WTC11 (cell line): ENCODE measurements around the gene RAB4A. TPM values are rescaled to one million over a fixed set of nuclear protein-coding genes. Genes with fewer than 3 reads are reported as not detected.

Experiments
- ATAC-seq: fragments of 200-7000 bp; cut with Tn5 transposase; 2 replicates; pipeline ENCODE4 v1.10.0; 2021; ENCODE audit warnings: mild to moderate bottlenecking, moderate library complexity
- CTCF ChIA-PET: fragments of 300-600 bp; sonication (Branson Sonifier 250); formaldehyde crosslinking; loops from one replicate; lab custom pipeline; 2021; ENCODE audit warnings: antibody characterized with exemption; lab: Charles Lee
- POLR2A ChIA-PET: fragments of 350-600 bp; sonication (Branson Sonifier 250); formaldehyde crosslinking; loops from one replicate; lab custom pipeline; 2021; ENCODE audit warnings: antibody characterized with exemption; lab: Charles Lee
- DNase-seq: peaks from one replicate; pipeline ENCODE4 v3.0.0; 2021; ENCODE audit warnings: low spot score
- H3K27ac Mint-ChIP-seq: 2 replicates; pipeline ENCODE4 v1.8.0; 2021; ENCODE audit warnings: mixed read lengths
- H3K27me3 Mint-ChIP-seq: 2 replicates; pipeline ENCODE4 v1.8.0; 2021; ENCODE audit warnings: low read depth, mild to moderate bottlenecking, moderate library complexity, mixed read lengths
- H3K36me3 Mint-ChIP-seq: 2 replicates; pipeline ENCODE4 v1.8.0; 2021; ENCODE audit warnings: mixed read lengths
- H3K4me1 Mint-ChIP-seq: 2 replicates; pipeline ENCODE4 v1.8.0; 2022; ENCODE audit warnings: mixed read lengths
- H3K4me3 Mint-ChIP-seq: 2 replicates; pipeline ENCODE4 v1.8.0; 2021; ENCODE audit warnings: mild to moderate bottlenecking, moderate library complexity, mixed read lengths
- H3K9me3 Mint-ChIP-seq: 2 replicates; pipeline ENCODE4 v1.8.0; 2021; ENCODE audit warnings: mixed read lengths
- ATF1 ChIP-seq: sonication (generic); formaldehyde crosslinking; IDR thresholded peaks from 2 replicates; pipeline ENCODE4 v1.8.1; 2023; ENCODE audit warnings: mild to moderate bottlenecking, moderate library complexity, missing genetic modification reagents
- CREM ChIP-seq: sonication (generic); formaldehyde crosslinking; IDR thresholded peaks from 2 replicates; pipeline ENCODE4 v1.8.1; 2022; ENCODE audit warnings: mild to moderate bottlenecking, missing genetic modification reagents, moderate library complexity
- CTCF ChIP-seq: fragments of 200-600 bp; IDR thresholded peaks from 2 replicates; pipeline ENCODE4 v1.8.0; 2022; ENCODE audit warnings: antibody characterized with exemption
- ELF4 ChIP-seq: sonication (generic); formaldehyde crosslinking; IDR thresholded peaks from 2 replicates; pipeline ENCODE4 v1.8.1; 2022; ENCODE audit warnings: low read depth, mild to moderate bottlenecking, moderate library complexity, missing genetic modification reagents
- ESRRA ChIP-seq: sonication (generic); formaldehyde crosslinking; IDR thresholded peaks from 2 replicates; pipeline ENCODE4 v1.8.1; 2022; ENCODE audit warnings: mild to moderate bottlenecking, missing genetic modification reagents, borderline replicate concordance
- GABPB1 ChIP-seq: sonication (generic); formaldehyde crosslinking; IDR thresholded peaks from 2 replicates; pipeline ENCODE4 v1.8.1; 2023; ENCODE audit warnings: mild to moderate bottlenecking, missing genetic modification reagents
- GTF2I ChIP-seq: fragments of 250-450 bp; sonication (Bioruptor Pico); conservative IDR thresholded peaks from 2 replicates; pipeline ENCODE4 v1.4.0; 2021; ENCODE audit warnings: mild to moderate bottlenecking
- IRF1 ChIP-seq: sonication (generic); formaldehyde crosslinking; IDR thresholded peaks from 2 replicates; pipeline ENCODE4 v1.8.0; 2023; ENCODE audit warnings: missing genetic modification reagents
- MLX ChIP-seq: sonication (generic); formaldehyde crosslinking; IDR thresholded peaks from 2 replicates; pipeline ENCODE4 v1.8.1; 2023; ENCODE audit warnings: mild to moderate bottlenecking, missing genetic modification reagents, moderate library complexity
- NFYB ChIP-seq: sonication (generic); formaldehyde crosslinking; conservative IDR thresholded peaks from 2 replicates; pipeline ENCODE4 v1.8.0; 2022; ENCODE audit warnings: low read depth, missing genetic modification reagents
- OVOL2 ChIP-seq: fragments of 250-450 bp; sonication (Bioruptor Pico); IDR thresholded peaks from 2 replicates; pipeline ENCODE4 v1.9.0; 2021; ENCODE audit warnings: mild to moderate bottlenecking, borderline replicate concordance
- PRRX2 ChIP-seq: fragments of 250-450 bp; sonication (Bioruptor Pico); IDR thresholded peaks from 2 replicates; pipeline ENCODE4 v1.8.0; 2021; ENCODE audit warnings: mild to moderate bottlenecking
- ZBTB21 ChIP-seq: sonication (generic); formaldehyde crosslinking; IDR thresholded peaks from 2 replicates; pipeline ENCODE4 v1.8.1; 2023; ENCODE audit warnings: mild to moderate bottlenecking, missing genetic modification reagents, borderline replicate concordance
- ZNF138 ChIP-seq: sonication (generic); formaldehyde crosslinking; conservative IDR thresholded peaks from 2 replicates; pipeline ENCODE4 v1.8.1; 2022; ENCODE audit warnings: mild to moderate bottlenecking, moderate library complexity, missing genetic modification reagents
- ZNF281 ChIP-seq: sonication (generic); formaldehyde crosslinking; IDR thresholded peaks from 2 replicates; pipeline ENCODE4 v1.8.0; 2023; ENCODE audit warnings: mild to moderate bottlenecking, missing genetic modification reagents
- ZNF532 ChIP-seq: fragments of 250-450 bp; sonication (Bioruptor Pico); IDR thresholded peaks from 2 replicates; pipeline ENCODE4 v1.9.0; 2021; ENCODE audit warnings: mild to moderate bottlenecking, borderline replicate concordance
- ZNF671 ChIP-seq: fragments of 250-450 bp; sonication (Bioruptor Pico); IDR thresholded peaks from 2 replicates; pipeline ENCODE4 v1.8.0; 2021; ENCODE audit warnings: mild to moderate bottlenecking
- total RNA-seq: library from RNA; stranded (reverse); gene quantifications from 3 replicates; pipeline ENCODE4 v1.2.3, GENCODE V29; 2021
- TF ChIP-seq, protein P1 (sequence below): fragments of 250-450 bp; sonication (Bioruptor Pico); conservative IDR thresholded peaks from 2 replicates; pipeline ENCODE4 v1.9.0; 2021; ENCODE audit warnings: mild to moderate bottlenecking

The RAB4A gene
- total RNA-seq, 1 experiment from 2014 or later: 67.9 TPM

DNA sequence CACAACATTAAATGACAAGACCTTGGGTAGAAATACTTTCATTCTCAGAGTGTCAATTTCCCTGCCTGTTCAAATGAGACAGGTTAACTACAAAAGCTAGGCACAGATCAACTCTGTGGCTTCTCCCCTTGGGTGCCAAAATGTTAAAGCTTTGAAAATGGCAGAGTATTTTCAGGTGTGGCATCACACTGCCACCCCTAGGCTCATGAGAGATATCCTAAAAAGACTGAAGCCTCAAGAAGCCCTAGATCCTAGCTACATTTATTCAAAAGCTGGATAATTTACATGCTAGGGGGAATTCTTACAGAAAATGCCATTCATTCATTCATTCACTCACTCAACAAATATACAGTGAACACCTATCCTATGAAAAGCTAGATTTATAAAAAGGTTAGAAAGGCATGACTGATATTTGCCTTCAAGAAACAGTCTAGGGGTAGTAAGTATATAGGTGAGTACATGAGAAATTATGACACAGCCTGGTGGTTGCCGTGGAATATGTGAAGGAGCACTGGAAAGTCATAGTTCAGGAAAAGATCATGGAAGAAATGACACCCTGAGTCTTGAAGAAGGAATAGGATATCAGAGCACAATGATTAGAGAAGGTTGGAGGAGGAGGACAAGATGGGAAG is 15.9 kb upstream of the RAB4A start (continued):
- TF ChIP-seq ZNF532 (CRISPR knock-in tag) (no peak), PRRX2 (CRISPR knock-in tag) (no peak), MLX (no peak), ZBTB21 (no peak), IRF1 (no peak), NFYB (CRISPR knock-in tag) (no peak), OVOL2 (CRISPR knock-in tag) (no peak), ESRRA (CRISPR knock-in tag) (no peak), ZNF671 (CRISPR knock-in tag) (no peak), ELF4 (CRISPR knock-in tag) (no peak), GTF2I (CRISPR knock-in tag) (no peak)
- TF ChIP-seq, protein P1, sequence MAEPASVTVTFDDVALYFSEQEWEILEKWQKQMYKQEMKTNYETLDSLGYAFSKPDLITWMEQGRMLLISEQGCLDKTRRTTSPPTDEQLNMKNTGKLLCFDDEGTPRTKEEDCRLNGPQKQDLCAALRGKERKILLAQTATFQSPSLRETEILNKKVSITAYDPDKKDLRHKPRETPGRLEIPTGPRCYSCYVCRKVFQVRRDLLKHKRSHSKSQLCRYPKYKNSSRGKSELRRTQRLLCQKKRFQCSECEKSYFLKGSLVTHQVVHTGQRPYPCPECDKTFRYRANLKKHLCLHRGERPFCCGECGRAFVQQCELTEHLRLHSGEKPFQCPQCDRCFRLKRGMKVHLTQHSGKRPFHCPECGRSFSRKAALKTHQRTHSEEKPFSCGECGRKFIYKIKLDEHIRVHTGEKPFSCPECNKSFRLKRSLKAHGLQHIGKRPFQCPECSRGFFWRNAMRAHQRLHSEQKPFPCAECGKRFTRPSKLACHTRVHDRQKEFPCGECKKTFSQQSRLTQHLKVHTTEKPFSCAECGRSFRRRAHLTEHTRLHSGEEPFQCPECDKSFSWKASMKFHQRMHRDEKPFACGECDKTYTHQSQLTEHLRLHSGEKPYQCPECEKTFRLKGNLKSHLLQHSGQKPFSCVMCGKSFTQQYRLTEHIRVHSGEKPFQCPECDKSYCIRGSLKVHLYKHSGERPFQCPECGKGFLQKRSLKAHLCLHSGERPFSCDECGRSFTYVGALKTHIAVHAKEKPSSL: no peak

DNA sequence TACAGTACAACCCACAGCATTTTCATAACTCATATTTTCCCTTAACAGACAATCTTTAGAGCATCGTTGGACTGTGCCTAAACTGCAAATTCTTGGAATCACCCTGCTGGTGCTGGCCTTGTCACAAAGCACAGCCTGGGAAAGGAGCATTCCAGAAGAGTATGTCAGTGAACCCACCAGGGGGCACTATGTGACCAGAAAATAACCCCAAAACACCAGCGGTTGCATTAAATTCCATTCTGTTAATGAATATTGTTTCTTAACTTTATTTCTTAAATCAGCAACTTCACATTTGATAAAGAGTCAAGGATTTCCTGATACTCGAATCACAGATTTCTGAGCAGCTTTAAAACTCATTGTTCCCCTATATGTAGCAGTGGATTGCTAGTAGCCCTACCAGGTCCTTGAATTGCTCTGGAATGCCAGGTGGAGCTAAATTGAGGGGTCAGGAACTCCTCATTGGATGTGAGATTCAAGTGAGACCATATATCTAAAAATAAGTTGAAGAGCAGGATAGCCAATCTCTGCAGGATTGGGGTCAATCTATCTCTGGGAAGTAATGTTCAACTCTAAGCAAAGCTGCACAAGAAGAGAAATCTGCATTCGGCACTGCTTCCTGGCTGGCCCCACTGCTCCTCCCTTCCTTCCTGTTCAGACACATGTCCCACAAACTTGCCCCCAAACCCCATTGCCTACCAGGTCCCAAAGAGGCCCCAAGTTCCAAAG is 12.7 kb upstream of the RAB4A start:
- Mint-ChIP-seq H3K9me3 (no peaks in the 10 kb centered on the region), H3K4me3 (no peak overlapping the region), H3K4me1 (peaks cover 30% of the 10 kb centered on the region), H3K27me3 (no peaks in the 10 kb centered on the region), H3K36me3 (no peaks in the 10 kb centered on the region), H3K27ac (peak overlapping the region; percentile 55)
- CTCF ChIA-PET: interaction anchor here (0.5 to 1.9 kb wide), 27 partner anchors 9 to 610 kb away, joined by 3 to 34 read pairs (median 4); partner anchors contain the start of genes NUP133 and RAB4A
- POLR2A ChIA-PET: no interaction called here
- peak; percentile 62 for DNase-seq
- TF ChIP-seq ZNF138 (CRISPR knock-in tag): no peak
- TF ChIP-seq CREM (CRISPR knock-in tag): no peak
- TF ChIP-seq CTCF: peak; percentile 80
- no peak for TF ChIP-seq ATF1
- no peak for TF ChIP-seq PRRX2 (CRISPR knock-in tag)
- TF ChIP-seq ZNF281: no peak
- no peak for TF ChIP-seq GABPB1 (CRISPR knock-in tag)
- peak; percentile 76 for ATAC-seq
